Mucosa of descending colon (tissue), 3 donors: ENCODE results near the gene METAP2. TPM values are rescaled to one million over a fixed set of nuclear protein-coding genes. Genes with fewer than 3 reads are reported as not detected.
"Not testable (repeated sequence)": the region's sequence is repeated elsewhere in the genome, so short reads cannot be mapped to it uniquely, and the experiment has no call there.

Experiments
- ATAC-seq: fragments of 200-7000 bp; cut with Tn5 transposase; one replicate; pipeline ENCODE4 v1.9.1; 2020; ENCODE audit warnings: mild to moderate bottlenecking, moderate library complexity
- DNase-seq, 3 donors: peaks; one replicate each; pipeline ENCODE4 v3.0.0-alpha.2; 2020
- H3K36me3 ChIP-seq: fragments of 200-600 bp; one replicate; pipeline ENCODE4 v1.8.0; 2021; ENCODE audit warnings: low read depth, mild to moderate bottlenecking
- H3K4me1 ChIP-seq: fragments of 200-600 bp; one replicate; pipeline ENCODE4 v1.8.0; 2021; ENCODE audit warnings: low read depth, mild to moderate bottlenecking
- H3K4me3 ChIP-seq: fragments of 200-600 bp; one replicate; pipeline ENCODE4 v1.8.0; 2021; ENCODE audit warnings: mild to moderate bottlenecking
- H3K9me3 ChIP-seq: fragments of 200-600 bp; one replicate; pipeline ENCODE4 v1.8.0; 2021; ENCODE audit warnings: mild to moderate bottlenecking
- CTCF ChIP-seq: fragments of 200-600 bp; IDR thresholded peaks from one replicate; pipeline ENCODE4 v1.8.0; 2022; ENCODE audit warnings: antibody characterized with exemption, mild to moderate bottlenecking
- intact Hi-C, 2 donors: fragments of 100-400 bp; cut with DNase I in 1 of 2; cut with micrococcal nuclease in 1 of 2; formaldehyde crosslinking; loops; one replicate each; pipeline versions ENCODE4 v1.11.0 to v1.11.1; 2022; cut with DNase I, micrococcal nuclease
- total RNA-seq, 3 donors: library from RNA; stranded (reverse); fragmentation: NEBNext Ultra II Directional in 2 of 3; extraction: Animal tissue kit (Norgen Biotek cat#: 25700) in 2 of 3; gene quantifications; one replicate each; pipeline versions ENCODE4 v1.2.1 to v1.2.4, GENCODE V29; 2021 to 2023
- donor health status: DM: no; HTN: no; CAD: no; lungs with moderate emphysema.
- donor health status: DM: no; HTN: no; CAD: no.
- donor health status: DM: no; HTN: yes; CAD: no.

METAP2 gene
- total RNA-seq, 3 donors from 2014 or later, result 35.2 to 67.7 (median 51.5) TPM

GRCh38 chr12:95481888-95482287, 7.9 kb downstream of the METAP2 start:
- TF ChIP-seq CTCF, result no peak
- intact Hi-C loops, result no loop called here
- no peaks in the 10 kb centered on the region for H3K4me1 ChIP-seq
- DNase-seq (no peak), ATAC-seq (no peak)
- no peaks in the 10 kb centered on the region for H3K36me3 ChIP-seq
- H3K4me3 ChIP-seq, result no peak overlapping the region
- H3K9me3 ChIP-seq, result no peaks in the 10 kb centered on the region

GRCh38 chr12:95482564-95482963, 8.6 kb downstream of the METAP2 start:
- H3K4me3 ChIP-seq, ATAC-seq, H3K4me1 ChIP-seq, H3K9me3 ChIP-seq, intact Hi-C loops, H3K36me3 ChIP-seq, DNase-seq: not testable (repeated sequence)

GRCh38 chr12:95484524-95484923, 10.6 kb downstream of the METAP2 start:
- no peaks in the 10 kb centered on the region for H3K4me1 ChIP-seq
- no peak for DNase-seq
- no peak overlapping the region for H3K4me3 ChIP-seq
- H3K36me3 ChIP-seq, result no peaks in the 10 kb centered on the region
- TF ChIP-seq CTCF, result no peak
- no peak for ATAC-seq
- no peaks in the 10 kb centered on the region for H3K9me3 ChIP-seq
- intact Hi-C loops, result no loop called here

GRCh38 chr12:95487024-95487423, 13.1 kb downstream of the METAP2 start:
- no peaks in the 10 kb centered on the region for H3K36me3 ChIP-seq
- ATAC-seq, result peak; percentile 30

GRCh38 chr12:95492462-95492861, 18.5 kb downstream of the METAP2 start:
- ATAC-seq, result no peak
- no peaks in the 10 kb centered on the region for H3K4me1 ChIP-seq
- no peak for TF ChIP-seq CTCF
- H3K9me3 ChIP-seq, result no peaks in the 10 kb centered on the region
- no peaks in the 10 kb centered on the region for H3K36me3 ChIP-seq
- H3K4me3 ChIP-seq, result no peak overlapping the region
- intact Hi-C loops, result no loop called here
- DNase-seq, result no peak

More at GRCh38 chr12:95487024-95487423, 13.1 kb downstream of the METAP2 start:
- Histone ChIP-seq H3K4me3 (no peak overlapping the region), H3K9me3 (no peaks in the 10 kb centered on the region), H3K4me1 (no peaks in the 10 kb centered on the region)
- intact Hi-C loops, result no loop called here
- no peak for TF ChIP-seq CTCF
- DNase-seq, result no peak

GRCh38 chr12:95494888-95495287, 20.9 kb downstream of the METAP2 start:
- Histone ChIP-seq H3K4me3 (no peak overlapping the region), H3K4me1 (no peaks in the 10 kb centered on the region), H3K9me3 (no peaks in the 10 kb centered on the region), H3K36me3 (no peaks in the 10 kb centered on the region)
- no peak for ATAC-seq
- no peak for DNase-seq
- intact Hi-C loops, result no loop called here
- no peak for TF ChIP-seq CTCF
